ENCODE results near the gene ADGRA1.
"Not testable (repeated sequence)": the region's sequence is repeated elsewhere in the genome, so short reads cannot be mapped to it uniquely, and the experiment has no call there.

The ADGRA1 gene

GRCh38 chr10:133049639-133050038 is 38.1 kb upstream of the ADGRA1 start:
- Histone ChIP-seq H3K27me3 (peaks cover 0 to 46% of the 10 kb centered on the region in 2 donors), H3K9me3 (no peaks in the 10 kb centered on the region), H3K4me1 (no peaks in the 10 kb centered on the region), H3K36me3 (no peaks in the 10 kb centered on the region), H3K27ac (no peak overlapping the region), H3K4me3 (no peak overlapping the region)
- intact Hi-C loops (cut with DNase I; ENCODE audit: low total_unique reads) = no loop called here
- TF ChIP-seq CTCF (IDR thresholded peaks at IDR 0.05) = no peak
- no peak for DNase-seq

DNA sequence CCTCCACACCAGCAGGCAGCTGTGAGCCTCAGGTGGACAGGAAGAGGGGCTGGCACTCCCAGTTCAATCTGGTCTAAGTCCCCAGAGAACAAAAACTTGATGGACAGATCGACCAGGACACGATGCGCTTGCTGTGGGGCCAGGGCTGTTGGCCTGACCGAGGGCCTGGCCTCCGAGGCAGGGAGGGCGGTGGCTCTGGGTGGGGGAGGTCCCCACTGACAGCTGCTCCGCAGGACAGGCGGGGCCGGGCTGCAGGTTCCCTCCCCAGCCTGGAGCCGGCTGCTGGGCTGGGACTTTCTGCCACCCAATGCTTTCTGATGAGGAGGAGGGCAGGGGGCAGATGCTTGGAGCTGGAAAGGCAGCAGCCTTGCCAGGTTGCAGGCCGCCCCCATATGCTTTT is 37.4 kb upstream of the ADGRA1 start:
- no peak for DNase-seq
- intact Hi-C loops (cut with DNase I; ENCODE audit: low total_unique reads) = no loop called here

GRCh38 chr10:133052076-133052475 is 35.6 kb upstream of the ADGRA1 start:
- DNase-seq = no peak
- intact Hi-C loops (cut with DNase I; ENCODE audit: low total_unique reads) = no loop called here
- no peak overlapping the region for H3K4me3 ChIP-seq
- H3K27ac ChIP-seq = no peak overlapping the region
- no peaks in the 10 kb centered on the region for H3K36me3 ChIP-seq
- no peaks in the 10 kb centered on the region for H3K4me1 ChIP-seq
- H3K9me3 ChIP-seq = no peaks in the 10 kb centered on the region
- H3K27me3 ChIP-seq = peaks cover 0 to 63% of the 10 kb centered on the region in 2 donors
- TF ChIP-seq CTCF (IDR thresholded peaks at IDR 0.05) = no peak

More for the DNA sequence above, 37.4 kb upstream of the ADGRA1 start:
- Histone ChIP-seq H3K27me3 (peaks cover 0 to 47% of the 10 kb centered on the region in 2 donors), H3K4me1 (no peaks in the 10 kb centered on the region), H3K36me3 (no peaks in the 10 kb centered on the region), H3K9me3 (no peaks in the 10 kb centered on the region), H3K4me3 (no peak overlapping the region), H3K27ac (no peak overlapping the region)
- no peak for TF ChIP-seq CTCF (IDR thresholded peaks at IDR 0.05)

DNA sequence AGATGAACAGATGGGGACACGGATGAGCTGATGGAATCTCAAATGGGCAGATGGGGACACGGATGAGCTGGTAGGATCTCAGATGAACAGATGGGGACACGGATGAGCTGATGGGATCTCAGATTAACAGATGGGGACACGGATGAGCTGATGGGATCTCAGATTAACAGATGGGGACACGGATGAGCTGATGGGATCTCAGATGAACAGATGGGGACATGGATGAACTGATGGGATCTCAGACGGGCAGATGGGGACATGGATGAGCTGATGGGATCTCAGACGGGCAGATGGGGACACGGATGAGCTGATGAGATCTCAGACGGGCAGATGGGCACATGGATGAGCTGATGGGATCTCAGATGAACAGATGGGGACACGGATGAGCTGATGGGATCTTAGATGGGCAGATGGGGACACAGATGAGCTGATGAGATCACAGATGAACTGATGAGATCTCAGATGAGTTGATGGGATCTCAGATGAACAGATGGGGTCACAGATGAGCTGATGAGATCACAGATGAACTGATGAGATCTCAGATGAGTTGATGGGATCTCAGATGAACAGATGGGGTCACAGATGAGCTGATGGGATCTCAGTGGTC is 34.1 kb upstream of the ADGRA1 start:
- H3K27ac ChIP-seq; H3K36me3 ChIP-seq; H3K4me1 ChIP-seq; intact Hi-C loops (cut with DNase I; ENCODE audit: low total_unique reads); H3K9me3 ChIP-seq; H3K4me3 ChIP-seq; DNase-seq: not testable (repeated sequence)
- peaks cover 0 to 51% of the 10 kb centered on the region in 2 donors for H3K27me3 ChIP-seq

- H3K4me3 ChIP-seq = no peak overlapping the region
- no peak for DNase-seq
- no peaks in the 10 kb centered on the region for H3K4me1 ChIP-seq
- no peaks in the 10 kb centered on the region for H3K36me3 ChIP-seq
- no peak for TF ChIP-seq CTCF (IDR thresholded peaks at IDR 0.05)
- no peaks in the 10 kb centered on the region for H3K9me3 ChIP-seq
- H3K27me3 ChIP-seq = peaks cover 0 to 49% of the 10 kb centered on the region in 2 donors
- no peak overlapping the region for H3K27ac ChIP-seq
- intact Hi-C loops (cut with DNase I; ENCODE audit: low total_unique reads) = no loop called here
Measured at GRCh38 chr10:133055470-133055869, 32.3 kb upstream of the ADGRA1 start.

GRCh38 chr10:133056001-133056400 is 31.7 kb upstream of the ADGRA1 start:
- DNase-seq = no peak
- H3K9me3 ChIP-seq = no peaks in the 10 kb centered on the region

More at GRCh38 chr10:133056001-133056400, 31.7 kb upstream of the ADGRA1 start:
- no peak for TF ChIP-seq CTCF (IDR thresholded peaks at IDR 0.05)
- intact Hi-C loops (cut with DNase I; ENCODE audit: low total_unique reads) = no loop called here
- Histone ChIP-seq H3K36me3 (no peaks in the 10 kb centered on the region), H3K27me3 (peaks cover 0 to 54% of the 10 kb centered on the region in 2 donors), H3K27ac (no peak overlapping the region), H3K4me3 (no peak overlapping the region), H3K4me1 (no peaks in the 10 kb centered on the region)

All from tibial artery (tissue), 4 donors.